A549 (cell line): ENCODE measurements around the gene TEAD4.

Source experiments
- BHLHE40 ChIP-seq: IDR thresholded peaks from 2 replicates; pipeline ENCODE4 v1.6.1; 2012; ENCODE audit warnings: low read depth, low read length, inconsistent platforms
- CBX2 ChIP-seq: fragments of 200-600 bp; sonication (generic); IDR thresholded peaks from 2 replicates; pipeline ENCODE4 v1.6.1; 2016; ENCODE audit warnings: low read depth, mild to moderate bottlenecking, borderline replicate concordance
- CEBPB ChIP-seq, 2 experiments: fragments of >200 bp in 1 of 2; sonication (Bioruptor Twin) in 1 of 2; formaldehyde crosslinking in 1 of 2; IDR thresholded peaks; 2 replicates each; pipeline ENCODE4 v1.6.1; 2012 to 2016
- HOXB13 ChIP-seq: fragments of 250-450 bp; sonication (Bioruptor Pico); IDR thresholded peaks from 2 replicates; pipeline ENCODE4 v1.5.0; 2020; ENCODE audit warnings: low read depth, mild to moderate bottlenecking, moderate library complexity
- KDM1A ChIP-seq: fragments of 200-600 bp; sonication (generic); IDR thresholded peaks from 2 replicates; pipeline ENCODE4 v1.6.1; 2016; ENCODE audit warnings: low read depth, mild to moderate bottlenecking
- MAFK ChIP-seq: fragments of 450-650 bp; IDR thresholded peaks from 2 replicates; pipeline ENCODE4 v1.6.1; 2014; ENCODE audit not compliant: partially characterized antibody
- POLR2A ChIP-seq: IDR thresholded peaks from 2 replicates; pipeline ENCODE4 v1.6.1; 2012; ENCODE audit warnings: mild to moderate bottlenecking, low read length
- RNF2 ChIP-seq: fragments of 200-600 bp; sonication (generic); IDR thresholded peaks from 2 replicates; pipeline ENCODE4 v1.6.1; 2016; ENCODE audit warnings: low read depth, mild to moderate bottlenecking, antibody characterized with exemption, moderate library complexity, borderline replicate concordance
- TF ChIP-seq, protein P1 (sequence below): fragments of >200 bp; sonication (Bioruptor Twin); formaldehyde crosslinking; IDR thresholded peaks from 3 replicates; pipeline ENCODE4 v1.5.1; 2016
- TF ChIP-seq, protein P2 (sequence below): fragments of 250-450 bp; sonication (Bioruptor Pico); IDR thresholded peaks from 2 replicates; pipeline ENCODE4 v1.5.0; 2021; ENCODE audit warnings: mild to moderate bottlenecking, moderate library complexity, borderline replicate concordance
- TF ChIP-seq, protein P3 (sequence below): fragments of 200-600 bp; sonication (generic); IDR thresholded peaks from 2 replicates; pipeline ENCODE4 v1.6.1; 2016; ENCODE audit warnings: antibody characterized with exemption, mild to moderate bottlenecking, moderate library complexity

DNA sequence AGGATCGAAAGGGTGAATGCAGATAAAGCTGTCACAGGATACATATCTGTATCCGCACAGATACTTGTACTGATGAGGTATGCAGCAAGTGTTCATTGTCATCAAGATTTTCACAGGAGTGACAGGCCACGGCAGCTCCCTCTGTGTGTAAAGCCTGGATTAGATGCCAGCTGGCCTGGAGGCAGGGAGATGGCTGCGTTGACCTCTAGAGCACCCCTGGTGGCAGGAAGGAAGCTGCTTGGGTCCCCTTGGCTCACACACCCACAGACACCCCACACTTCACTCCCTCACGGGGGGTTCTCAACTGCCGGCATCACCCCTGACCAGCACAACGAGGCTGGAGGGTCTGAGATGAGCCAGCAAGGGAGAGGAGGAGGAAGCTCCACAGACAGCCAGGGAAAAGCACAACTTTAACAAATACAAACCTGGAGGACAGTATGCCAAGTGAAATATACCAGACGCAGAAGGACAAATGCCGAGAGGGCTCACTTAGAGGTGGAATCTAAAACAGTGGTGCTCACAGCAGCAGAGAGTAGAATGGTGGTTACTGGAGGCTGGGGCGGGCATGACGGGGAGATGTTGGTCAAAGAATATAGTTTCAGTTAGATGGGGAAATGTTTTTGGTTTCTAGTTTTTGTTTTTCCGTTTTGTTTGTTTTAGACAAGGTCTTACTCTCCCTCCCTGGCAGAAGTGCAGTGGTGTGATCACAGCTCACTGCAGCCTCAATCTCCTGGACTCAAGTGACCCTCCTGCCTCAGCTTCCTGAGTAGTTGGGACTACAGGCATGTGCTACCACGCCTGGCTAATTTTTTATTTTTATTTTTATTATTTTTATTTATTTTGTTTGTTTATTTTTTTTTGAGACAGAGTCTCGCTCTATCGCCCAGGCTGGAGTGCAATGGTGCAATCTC, 45.7 kb downstream of the TEAD4 start:
- no peak for TF ChIP-seq POLR2A
- TF ChIP-seq, protein P1, sequence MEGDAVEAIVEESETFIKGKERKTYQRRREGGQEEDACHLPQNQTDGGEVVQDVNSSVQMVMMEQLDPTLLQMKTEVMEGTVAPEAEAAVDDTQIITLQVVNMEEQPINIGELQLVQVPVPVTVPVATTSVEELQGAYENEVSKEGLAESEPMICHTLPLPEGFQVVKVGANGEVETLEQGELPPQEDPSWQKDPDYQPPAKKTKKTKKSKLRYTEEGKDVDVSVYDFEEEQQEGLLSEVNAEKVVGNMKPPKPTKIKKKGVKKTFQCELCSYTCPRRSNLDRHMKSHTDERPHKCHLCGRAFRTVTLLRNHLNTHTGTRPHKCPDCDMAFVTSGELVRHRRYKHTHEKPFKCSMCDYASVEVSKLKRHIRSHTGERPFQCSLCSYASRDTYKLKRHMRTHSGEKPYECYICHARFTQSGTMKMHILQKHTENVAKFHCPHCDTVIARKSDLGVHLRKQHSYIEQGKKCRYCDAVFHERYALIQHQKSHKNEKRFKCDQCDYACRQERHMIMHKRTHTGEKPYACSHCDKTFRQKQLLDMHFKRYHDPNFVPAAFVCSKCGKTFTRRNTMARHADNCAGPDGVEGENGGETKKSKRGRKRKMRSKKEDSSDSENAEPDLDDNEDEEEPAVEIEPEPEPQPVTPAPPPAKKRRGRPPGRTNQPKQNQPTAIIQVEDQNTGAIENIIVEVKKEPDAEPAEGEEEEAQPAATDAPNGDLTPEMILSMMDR: no peak; the same call in 2 of the 3 replicates
- TF ChIP-seq CBX2: no peak
- TF ChIP-seq CEBPB (IDR thresholded peaks at IDR 0.05): no peak
- no peak for TF ChIP-seq KDM1A
- no peak for TF ChIP-seq HOXB13 (CRISPR knock-in tag)
- TF ChIP-seq RNF2: no peak
- TF ChIP-seq, protein P2, sequence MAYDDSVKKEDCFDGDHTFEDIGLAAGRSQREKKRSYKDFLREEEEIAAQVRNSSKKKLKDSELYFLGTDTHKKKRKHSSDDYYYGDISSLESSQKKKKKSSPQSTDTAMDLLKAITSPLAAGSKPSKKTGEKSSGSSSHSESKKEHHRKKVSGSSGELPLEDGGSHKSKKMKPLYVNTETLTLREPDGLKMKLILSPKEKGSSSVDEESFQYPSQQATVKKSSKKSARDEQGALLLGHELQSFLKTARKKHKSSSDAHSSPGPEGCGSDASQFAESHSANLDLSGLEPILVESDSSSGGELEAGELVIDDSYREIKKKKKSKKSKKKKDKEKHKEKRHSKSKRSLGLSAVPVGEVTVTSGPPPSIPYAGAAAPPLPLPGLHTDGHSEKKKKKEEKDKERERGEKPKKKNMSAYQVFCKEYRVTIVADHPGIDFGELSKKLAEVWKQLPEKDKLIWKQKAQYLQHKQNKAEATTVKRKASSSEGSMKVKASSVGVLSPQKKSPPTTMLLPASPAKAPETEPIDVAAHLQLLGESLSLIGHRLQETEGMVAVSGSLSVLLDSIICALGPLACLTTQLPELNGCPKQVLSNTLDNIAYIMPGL (CRISPR knock-in tag): no peak
- TF ChIP-seq MAFK: no peak
- TF ChIP-seq BHLHE40: no peak
- TF ChIP-seq, protein P3, sequence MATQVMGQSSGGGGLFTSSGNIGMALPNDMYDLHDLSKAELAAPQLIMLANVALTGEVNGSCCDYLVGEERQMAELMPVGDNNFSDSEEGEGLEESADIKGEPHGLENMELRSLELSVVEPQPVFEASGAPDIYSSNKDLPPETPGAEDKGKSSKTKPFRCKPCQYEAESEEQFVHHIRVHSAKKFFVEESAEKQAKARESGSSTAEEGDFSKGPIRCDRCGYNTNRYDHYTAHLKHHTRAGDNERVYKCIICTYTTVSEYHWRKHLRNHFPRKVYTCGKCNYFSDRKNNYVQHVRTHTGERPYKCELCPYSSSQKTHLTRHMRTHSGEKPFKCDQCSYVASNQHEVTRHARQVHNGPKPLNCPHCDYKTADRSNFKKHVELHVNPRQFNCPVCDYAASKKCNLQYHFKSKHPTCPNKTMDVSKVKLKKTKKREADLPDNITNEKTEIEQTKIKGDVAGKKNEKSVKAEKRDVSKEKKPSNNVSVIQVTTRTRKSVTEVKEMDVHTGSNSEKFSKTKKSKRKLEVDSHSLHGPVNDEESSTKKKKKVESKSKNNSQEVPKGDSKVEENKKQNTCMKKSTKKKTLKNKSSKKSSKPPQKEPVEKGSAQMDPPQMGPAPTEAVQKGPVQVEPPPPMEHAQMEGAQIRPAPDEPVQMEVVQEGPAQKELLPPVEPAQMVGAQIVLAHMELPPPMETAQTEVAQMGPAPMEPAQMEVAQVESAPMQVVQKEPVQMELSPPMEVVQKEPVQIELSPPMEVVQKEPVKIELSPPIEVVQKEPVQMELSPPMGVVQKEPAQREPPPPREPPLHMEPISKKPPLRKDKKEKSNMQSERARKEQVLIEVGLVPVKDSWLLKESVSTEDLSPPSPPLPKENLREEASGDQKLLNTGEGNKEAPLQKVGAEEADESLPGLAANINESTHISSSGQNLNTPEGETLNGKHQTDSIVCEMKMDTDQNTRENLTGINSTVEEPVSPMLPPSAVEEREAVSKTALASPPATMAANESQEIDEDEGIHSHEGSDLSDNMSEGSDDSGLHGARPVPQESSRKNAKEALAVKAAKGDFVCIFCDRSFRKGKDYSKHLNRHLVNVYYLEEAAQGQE: no peak
